ENCODE data around the gene SLC1A6. TPM values are rescaled to one million over a fixed set of nuclear protein-coding genes. Genes with fewer than 3 reads are reported as not detected.
"Not testable (repeated sequence)": the region's sequence is repeated elsewhere in the genome, so short reads cannot be mapped to it uniquely, and the experiment has no call there.

Gene SLC1A6
- polyA plus RNA-seq (2011; rRNA removed) (not detected in 2 replicates), polyA minus RNA-seq (2011; rRNA and poly(A)+ RNA removed) (not detected in 2 replicates)

DNA sequence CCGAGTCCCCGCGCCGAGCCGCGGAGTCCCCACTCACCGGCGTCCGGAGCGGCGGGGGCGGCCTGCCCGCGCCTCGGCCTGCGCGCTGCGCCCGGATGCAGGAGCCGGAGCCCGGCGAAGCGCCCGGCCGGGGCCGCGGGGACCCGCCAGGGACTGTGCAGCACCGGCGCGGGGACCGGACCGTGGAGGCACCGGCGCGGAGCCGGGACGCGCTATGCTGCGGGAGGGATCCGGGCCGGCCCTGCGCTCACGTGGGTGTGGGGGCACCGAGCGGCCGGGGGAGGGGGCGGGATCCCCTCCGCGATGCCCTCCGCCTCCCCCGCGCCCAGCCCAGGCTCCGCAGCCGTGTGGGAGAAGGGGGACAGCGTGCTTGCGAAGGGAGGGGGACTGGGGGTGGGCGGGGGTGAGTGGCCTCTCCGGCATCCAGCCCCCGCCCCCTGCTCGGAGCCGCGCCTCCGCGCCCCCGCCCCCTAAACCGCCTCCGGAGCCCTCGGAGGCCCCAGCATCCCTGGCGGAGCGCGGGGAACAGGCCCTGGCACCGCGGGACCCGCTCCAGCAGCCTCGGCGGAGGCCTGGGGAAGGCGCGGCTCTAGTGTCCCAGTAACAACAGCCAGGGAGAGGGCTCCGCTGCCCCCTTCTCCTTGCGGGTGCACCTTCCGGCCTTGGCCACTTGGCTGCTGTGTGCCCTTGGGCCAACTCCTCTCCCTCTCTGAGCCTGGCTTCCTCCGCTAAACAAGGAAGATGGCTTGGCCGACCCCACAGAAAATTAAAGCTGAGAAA, at the start of gene SLC1A6:
Gene SLC1A6, minus strand, starts transcription at position 389 of the 780 bp plus-strand sequence. CDS start 6,954 bp downstream, outside the sequence.
- Histone ChIP-seq H3K9me3 (ENCODE audit: control insufficient read depth, insufficient read depth, low read length) (no peaks in the 10 kb centered on the region; the same call in 1 of the 2 replicates), H3K4me3 (ENCODE audit: low read depth, low read length) (no peak within 1 kb of the TSS), H3K27me3 (ENCODE audit: control insufficient read depth, insufficient read depth, low read length) (peaks cover 6% of the 10 kb centered on the region), H3K27ac (ENCODE audit: low read depth, low read length) (no peak within 1 kb of the TSS)
- ChIA-PET CTCF (no interaction called here), POLR2A (no interaction called here)
- TF ChIP-seq, protein P1, sequence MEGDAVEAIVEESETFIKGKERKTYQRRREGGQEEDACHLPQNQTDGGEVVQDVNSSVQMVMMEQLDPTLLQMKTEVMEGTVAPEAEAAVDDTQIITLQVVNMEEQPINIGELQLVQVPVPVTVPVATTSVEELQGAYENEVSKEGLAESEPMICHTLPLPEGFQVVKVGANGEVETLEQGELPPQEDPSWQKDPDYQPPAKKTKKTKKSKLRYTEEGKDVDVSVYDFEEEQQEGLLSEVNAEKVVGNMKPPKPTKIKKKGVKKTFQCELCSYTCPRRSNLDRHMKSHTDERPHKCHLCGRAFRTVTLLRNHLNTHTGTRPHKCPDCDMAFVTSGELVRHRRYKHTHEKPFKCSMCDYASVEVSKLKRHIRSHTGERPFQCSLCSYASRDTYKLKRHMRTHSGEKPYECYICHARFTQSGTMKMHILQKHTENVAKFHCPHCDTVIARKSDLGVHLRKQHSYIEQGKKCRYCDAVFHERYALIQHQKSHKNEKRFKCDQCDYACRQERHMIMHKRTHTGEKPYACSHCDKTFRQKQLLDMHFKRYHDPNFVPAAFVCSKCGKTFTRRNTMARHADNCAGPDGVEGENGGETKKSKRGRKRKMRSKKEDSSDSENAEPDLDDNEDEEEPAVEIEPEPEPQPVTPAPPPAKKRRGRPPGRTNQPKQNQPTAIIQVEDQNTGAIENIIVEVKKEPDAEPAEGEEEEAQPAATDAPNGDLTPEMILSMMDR (IDR thresholded peaks at IDR 0.05; ENCODE audit: low read depth, low read length) = no peak
- DNase-seq (ENCODE audit: low read depth, low spot score) = no peak

DNA sequence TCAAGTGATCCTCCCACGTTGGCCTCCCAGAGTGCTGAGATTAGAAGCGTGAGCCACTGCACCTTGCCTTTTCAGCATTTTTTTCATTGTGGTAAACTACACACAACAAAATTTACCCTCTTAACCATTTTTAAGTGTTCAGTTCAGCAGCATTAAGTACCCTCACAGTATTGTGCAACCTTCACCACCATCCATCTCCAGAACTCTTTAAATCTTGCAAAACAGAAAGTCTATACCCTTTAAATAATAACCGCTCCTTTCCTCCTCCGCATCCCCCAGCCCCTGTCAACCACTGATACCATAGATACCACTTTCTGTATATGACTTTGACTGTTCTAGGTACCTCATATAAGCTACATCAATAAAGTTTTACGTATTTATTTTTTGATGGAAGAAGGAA, 48.8 kb upstream of the SLC1A6 start:
- H3K9me3 ChIP-seq (ENCODE audit: control insufficient read depth, insufficient read depth, low read length) = no peaks in the 10 kb centered on the region
- CTCF ChIA-PET = no interaction called here
- no peak for DNase-seq (ENCODE audit: low read depth, low spot score)
- H3K27ac ChIP-seq (ENCODE audit: low read depth, low read length) = no peak overlapping the region
- H3K27me3 ChIP-seq (ENCODE audit: control insufficient read depth, insufficient read depth, low read length) = peaks cover 2% of the 10 kb centered on the region
- H3K4me3 ChIP-seq (ENCODE audit: low read depth, low read length) = no peak overlapping the region
- POLR2A ChIA-PET = no interaction called here
- TF ChIP-seq, protein P1 (IDR thresholded peaks at IDR 0.05; ENCODE audit: low read depth, low read length) = no peak

DNA sequence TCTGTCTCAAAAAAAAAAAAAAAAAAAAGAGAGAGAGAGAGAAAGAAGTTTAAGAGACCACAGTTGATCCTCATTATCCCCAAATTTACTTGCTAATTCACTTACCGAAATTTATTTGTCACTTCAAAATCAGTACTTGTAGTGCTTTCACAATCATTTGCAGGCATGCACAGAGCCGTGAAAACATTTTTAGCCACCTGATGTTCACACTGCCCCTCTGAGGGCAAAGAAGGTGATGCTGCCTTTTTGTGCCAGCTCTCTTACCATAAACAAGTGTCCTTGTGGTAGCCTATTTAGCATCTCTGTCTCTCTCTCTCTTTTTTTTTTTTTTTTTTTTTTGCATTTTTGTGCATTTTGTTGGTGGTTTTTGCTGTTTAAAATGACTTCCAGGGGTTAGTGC, 45.6 kb upstream of the SLC1A6 start:
- Histone ChIP-seq H3K4me3 (ENCODE audit: low read depth, low read length) (no peak overlapping the region), H3K9me3 (ENCODE audit: control insufficient read depth, insufficient read depth, low read length) (no peaks in the 10 kb centered on the region; the same call in 1 of the 2 replicates), H3K27ac (ENCODE audit: low read depth, low read length) (no peak overlapping the region), H3K27me3 (ENCODE audit: control insufficient read depth, insufficient read depth, low read length) (peaks cover 2% of the 10 kb centered on the region)
- POLR2A ChIA-PET = no interaction called here
- CTCF ChIA-PET = no interaction called here
- TF ChIP-seq, protein P1 (IDR thresholded peaks at IDR 0.05; ENCODE audit: low read depth, low read length) = no peak
- no peak for DNase-seq (ENCODE audit: low read depth, low spot score)

DNA sequence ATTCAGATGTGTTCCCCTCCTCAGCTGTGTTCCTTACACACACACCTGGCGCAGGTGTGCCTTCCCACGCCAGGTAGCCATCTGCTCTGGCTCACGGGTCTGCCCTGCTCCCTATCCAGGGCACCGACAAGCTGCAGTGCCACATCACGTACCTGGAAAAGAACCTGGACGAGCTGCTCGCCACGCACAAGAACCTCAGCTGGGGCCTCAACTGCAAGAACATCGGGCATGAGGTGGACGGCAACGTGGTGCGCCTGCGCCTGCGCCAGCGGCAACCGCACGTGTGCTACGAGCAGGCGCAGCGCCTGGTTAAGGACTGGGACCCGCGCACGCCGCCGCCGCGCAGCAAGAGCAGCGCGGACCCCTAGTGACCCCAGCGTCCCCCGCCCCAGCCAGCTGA, 43.1 kb upstream of the SLC1A6 start:
- ChIA-PET POLR2A (no interaction called here), CTCF (interaction anchor here (0.7 kb wide), 1 partner anchor 69 kb away, joined by 5 read pairs; no protein-coding TSS in a partner anchor)
- Histone ChIP-seq H3K9me3 (ENCODE audit: control insufficient read depth, insufficient read depth, low read length) (no peaks in the 10 kb centered on the region; the same call in 1 of the 2 replicates), H3K27ac (ENCODE audit: low read depth, low read length) (no peak overlapping the region), H3K27me3 (ENCODE audit: control insufficient read depth, insufficient read depth, low read length) (peaks cover 2% of the 10 kb centered on the region), H3K4me3 (ENCODE audit: low read depth, low read length) (no peak overlapping the region)
- TF ChIP-seq, protein P1 (IDR thresholded peaks at IDR 0.05; ENCODE audit: low read depth, low read length) = no peak
- no peak for DNase-seq (ENCODE audit: low read depth, low spot score)

DNA sequence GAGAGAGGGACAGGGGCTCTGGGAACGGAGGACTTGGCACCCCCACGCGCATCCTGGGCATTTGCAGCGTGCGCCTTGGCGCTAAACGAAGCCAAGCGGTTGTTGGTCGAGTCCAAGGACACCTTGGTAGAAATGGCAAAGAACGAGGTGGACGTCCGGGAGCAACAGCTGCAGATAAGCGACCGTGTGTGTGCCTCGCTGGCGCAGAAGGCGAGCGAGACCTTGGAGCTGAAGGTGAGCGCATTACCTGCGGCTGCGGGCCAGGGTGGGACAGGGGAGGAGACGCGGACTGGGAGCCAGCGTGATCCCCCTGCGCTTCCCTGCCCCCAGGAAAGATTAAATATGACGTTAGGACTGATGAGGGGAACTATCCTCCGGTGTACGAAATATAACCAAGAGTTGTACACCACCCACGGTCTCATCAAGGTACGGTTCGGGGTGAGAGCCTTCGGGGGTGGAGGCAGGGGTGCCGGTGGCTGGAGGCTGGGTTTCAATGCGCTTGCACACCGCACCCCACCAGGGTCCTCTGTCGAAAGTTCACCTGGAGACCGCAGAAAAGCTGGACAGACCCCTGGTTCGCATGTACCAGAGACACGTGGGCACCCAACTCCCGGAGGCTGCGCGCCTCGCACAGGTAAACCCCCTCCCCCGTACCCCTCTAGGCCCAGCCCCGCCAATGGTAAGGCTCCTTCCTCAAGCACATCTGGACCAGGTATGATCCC, 41.8 kb upstream of the SLC1A6 start:
- no peak for DNase-seq (ENCODE audit: low read depth, low spot score)
- POLR2A ChIA-PET = no interaction called here

DNA sequence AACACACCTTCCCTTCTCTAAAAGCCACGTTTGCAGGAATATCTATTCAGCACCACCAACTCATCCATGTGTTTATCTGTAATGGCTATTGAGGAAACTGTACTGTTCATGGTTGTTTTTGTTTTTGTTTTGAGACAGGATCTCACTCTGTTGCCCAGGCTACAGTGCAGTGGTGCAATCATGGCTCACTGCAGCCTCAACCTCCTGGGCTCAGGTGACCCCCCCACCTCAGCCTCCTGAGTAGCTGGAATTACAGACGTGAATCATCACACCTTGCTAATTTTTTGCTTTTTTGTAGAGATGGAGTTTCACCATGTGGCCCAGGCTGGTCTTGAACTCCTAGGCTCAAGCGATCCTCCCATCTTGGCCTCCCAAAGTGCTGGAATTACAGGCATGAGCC, 39.2 kb upstream of the SLC1A6 start:
- H3K4me3 ChIP-seq (ENCODE audit: low read depth, low read length); H3K27ac ChIP-seq (ENCODE audit: low read depth, low read length); CTCF ChIA-PET; POLR2A ChIA-PET; DNase-seq (ENCODE audit: low read depth, low spot score); H3K27me3 ChIP-seq (ENCODE audit: control insufficient read depth, insufficient read depth, low read length); H3K9me3 ChIP-seq (ENCODE audit: control insufficient read depth, insufficient read depth, low read length): not testable (repeated sequence)

More for the DNA sequence above, 41.8 kb upstream of the SLC1A6 start:
- TF ChIP-seq, protein P1 (IDR thresholded peaks at IDR 0.05; ENCODE audit: low read depth, low read length) = no peak
- Histone ChIP-seq H3K27me3 (ENCODE audit: control insufficient read depth, insufficient read depth, low read length) (peaks cover 2% of the 10 kb centered on the region), H3K9me3 (ENCODE audit: control insufficient read depth, insufficient read depth, low read length) (no peaks in the 10 kb centered on the region; the same call in 1 of the 2 replicates), H3K4me3 (ENCODE audit: low read depth, low read length) (no peak overlapping the region), H3K27ac (ENCODE audit: low read depth, low read length) (no peak overlapping the region)
- CTCF ChIA-PET = no interaction called here
